OCI-LY7 (cell line): ENCODE data around the gene NTMT1. TPM values are rescaled to one million over a fixed set of nuclear protein-coding genes. Genes with fewer than 3 reads are reported as not detected.

ENCODE experiments used
- BruUV-seq: library from RNA; stranded (reverse); fragments of 400-500 nt; replicated peaks from 2 replicates; lab custom pipeline; 2021; lab: Mats Ljungman, UMichigan
- CTCF ChIA-PET: fragments of 300-600 bp; sonication (Branson Sonifier 250); formaldehyde crosslinking; loops from one replicate; lab custom pipeline; 2022; ENCODE audit warnings: antibody characterized with exemption; ENCODE audit not compliant: unreplicated experiment; lab: Charles Lee
- POLR2A ChIA-PET: fragments of 300-600 bp; sonication (Branson Sonifier 250); formaldehyde crosslinking; loops from one replicate; lab custom pipeline; 2022; ENCODE audit warnings: antibody characterized with exemption; lab: Charles Lee
- DNase-seq: peaks from one replicate; pipeline ENCODE4 v3.0.0-alpha.2; 2015; ENCODE audit warnings: low spot score
- H2AFZ ChIP-seq: fragments of 200-600 bp; sonication (generic), shearing (Covaris generic); 2 replicates; pipeline ENCODE4 v1.6.1; 2014; ENCODE audit warnings: mild to moderate bottlenecking, antibody characterized with exemption, low read length, moderate library complexity
- H3K27ac ChIP-seq: fragments of 200-600 bp; sonication (generic); 2 replicates; pipeline ENCODE4 v1.5.1; 2014; ENCODE audit warnings: mixed run types, low read depth, mild to moderate bottlenecking, moderate library complexity, low read length, inconsistent platforms; ENCODE audit not compliant: poor library complexity, severe bottlenecking
- H3K36me3 ChIP-seq: fragments of 200-600 bp; sonication (generic); 2 replicates; pipeline ENCODE4 v1.6.1; 2014; ENCODE audit warnings: mild to moderate bottlenecking, antibody characterized with exemption, low read length, moderate library complexity, mixed read lengths; ENCODE audit not compliant: insufficient read depth
- H3K4me1 ChIP-seq: fragments of 200-600 bp; sonication (generic); 2 replicates; pipeline ENCODE4 v1.5.1; 2014; ENCODE audit warnings: mild to moderate bottlenecking, low read length; ENCODE audit not compliant: insufficient read depth, poor library complexity, severe bottlenecking
- H3K4me2 ChIP-seq: fragments of 200-600 bp; sonication (generic); 2 replicates; pipeline ENCODE4 v1.6.1; 2014; ENCODE audit warnings: mild to moderate bottlenecking, low read length
- H3K4me3 ChIP-seq: fragments of 200-600 bp; sonication (generic); 2 replicates; pipeline ENCODE4 v1.5.1; 2014; ENCODE audit warnings: mild to moderate bottlenecking, low read depth, low read length; ENCODE audit not compliant: poor library complexity, severe bottlenecking
- H3K79me2 ChIP-seq: fragments of 200-600 bp; sonication (generic); 2 replicates; pipeline ENCODE4 v1.6.1; 2016; ENCODE audit warnings: low read depth, mild to moderate bottlenecking, low read length, moderate library complexity, mixed read lengths; ENCODE audit not compliant: insufficient read depth
- H3K9me2 ChIP-seq: fragments of 200-600 bp; sonication (generic); 2 replicates; pipeline ENCODE4 v1.6.1; 2016; ENCODE audit warnings: mild to moderate bottlenecking, low read length, mixed read lengths; ENCODE audit not compliant: insufficient read depth
- H3K9me3 ChIP-seq: fragments of 200-600 bp; sonication (generic); 2 replicates; pipeline ENCODE4 v1.6.1; 2014; ENCODE audit warnings: mild to moderate bottlenecking, mixed run types, low read length, mixed read lengths
- H4K20me1 ChIP-seq: fragments of 200-600 bp; sonication (generic); 2 replicates; pipeline ENCODE4 v1.6.1; 2014; ENCODE audit warnings: mild to moderate bottlenecking, antibody characterized with exemption, low read length, moderate library complexity, mixed read lengths; ENCODE audit not compliant: insufficient read depth
- EZH2phosphoT487 ChIP-seq: fragments of 200-600 bp; sonication (generic); IDR thresholded peaks from 2 replicates; pipeline ENCODE4 v1.6.1; 2018; ENCODE audit warnings: low read depth, borderline replicate concordance, mild to moderate bottlenecking, mixed run types, antibody characterized with exemption, low read length, moderate library complexity, mixed read lengths
- intact Hi-C: fragments of 100-400 bp; cut with micrococcal nuclease; formaldehyde crosslinking; loops from one replicate; pipeline ENCODE4 v1.10.0; 2022; ENCODE audit not compliant: unreplicated experiment
- total RNA-seq, 2 experiments: library from RNA; depleted of rRNA in 1 of 2; stranded (reverse); fragments of >200 nt in 1 of 2; shearing (Covaris generic) in 1 of 2; gene quantifications; 2 replicates each; pipeline ENCODE4 v1.2.3, GENCODE V29; 2014 to 2022
- TF ChIP-seq, protein P1 (sequence below): fragments of 200-600 bp; sonication (generic); conservative IDR thresholded peaks from 2 replicates; pipeline ENCODE4 v1.5.1; 2014; ENCODE audit warnings: mild to moderate bottlenecking, antibody characterized with exemption, low read length, moderate library complexity, mixed read lengths

The NTMT1 gene
- total RNA-seq, 2 experiments from 2014 or later: 46.6 to 59.8 TPM

DNA sequence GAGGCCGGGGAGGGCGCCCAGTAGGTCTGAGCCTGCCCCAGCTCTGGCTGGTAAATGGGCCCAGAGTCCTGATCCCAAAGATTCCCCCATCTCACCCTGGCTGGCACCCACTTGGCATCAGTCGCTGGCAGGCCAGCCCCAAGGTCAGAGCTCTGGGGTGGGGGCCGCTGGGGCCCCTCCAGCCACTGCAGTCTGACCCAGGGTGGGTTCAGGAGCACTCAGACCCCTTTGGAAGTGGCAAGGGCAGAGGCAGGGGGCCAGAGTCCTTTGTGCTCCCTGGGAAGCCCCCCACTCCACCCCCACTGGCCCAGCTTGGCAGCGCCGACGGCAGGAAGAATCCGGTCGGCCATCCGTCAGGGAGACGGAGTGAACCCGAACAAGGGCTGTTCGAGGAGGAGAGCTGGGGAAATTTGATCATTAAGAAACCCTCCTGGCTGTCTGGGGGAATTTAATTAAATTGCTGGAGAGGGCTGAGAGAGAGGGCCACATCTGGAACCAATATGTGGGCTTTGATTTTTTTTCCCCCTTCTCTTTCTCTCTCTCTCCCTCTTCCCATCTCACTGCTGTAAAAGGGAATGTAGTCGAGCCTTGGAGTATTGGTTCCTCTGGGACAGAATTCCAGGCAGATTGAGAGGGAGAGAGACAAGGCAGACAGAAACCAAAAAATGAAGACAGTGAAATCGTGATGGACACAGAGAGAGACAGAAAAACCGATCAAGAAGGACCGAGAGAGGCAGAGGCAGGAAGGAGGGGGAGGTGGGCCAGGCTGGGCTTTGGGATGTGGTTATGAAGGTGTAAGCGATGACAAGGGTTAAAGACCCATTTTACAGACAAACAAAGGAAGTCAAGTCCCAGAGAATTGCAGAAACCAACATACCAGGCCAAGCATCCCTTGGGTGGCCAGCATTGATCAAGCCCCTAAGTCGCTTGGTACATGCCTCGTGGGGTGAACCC, 24.0 kb downstream of the NTMT1 start:
- CTCF ChIA-PET: no interaction called here

DNA sequence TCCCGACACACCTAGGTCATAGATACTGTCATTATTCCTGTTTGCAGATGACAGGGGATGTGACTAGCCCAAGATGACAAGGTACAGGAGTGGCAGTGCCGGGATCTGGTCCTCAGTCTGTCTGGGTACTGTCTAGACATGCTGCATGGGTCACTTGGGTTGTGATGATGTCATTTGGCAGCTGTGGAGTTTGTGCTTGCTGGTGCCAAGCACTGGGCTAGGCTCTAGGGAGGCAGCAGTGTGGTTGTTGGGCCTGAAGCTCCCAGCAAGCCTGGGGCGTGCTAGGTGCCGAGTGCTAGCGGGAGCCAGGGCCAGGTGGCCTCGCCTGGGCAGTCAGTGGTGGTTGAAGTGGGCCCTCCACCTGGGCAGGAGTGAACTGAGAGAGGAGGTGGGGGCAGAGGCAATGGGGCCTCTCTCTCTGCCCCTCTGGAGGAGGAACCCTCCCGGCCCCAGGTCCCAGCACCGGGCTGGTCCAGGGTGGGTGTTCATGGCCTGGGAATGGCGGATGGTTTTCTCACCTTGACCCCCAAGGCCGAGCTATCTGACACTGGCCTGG, 24.8 kb downstream of the NTMT1 start:
- Histone ChIP-seq H3K9me2 (no peaks in the 10 kb centered on the region), H3K4me1 (no peaks in the 10 kb centered on the region), H2AFZ (no peak overlapping the region), H3K79me2 (no peaks in the 10 kb centered on the region), H4K20me1 (no peaks in the 10 kb centered on the region), H3K27ac (no peak overlapping the region), H3K4me3 (no peak overlapping the region), H3K36me3 (no peaks in the 10 kb centered on the region), H3K4me2 (no peak overlapping the region), H3K9me3 (no peaks in the 10 kb centered on the region)
- intact Hi-C loops: no loop called here
- ChIA-PET CTCF (no interaction called here), POLR2A (no interaction called here)
- no peak for DNase-seq
- no TSS peak for BruUV-seq
- no peak for TF ChIP-seq EZH2phosphoT487
- TF ChIP-seq, protein P1, sequence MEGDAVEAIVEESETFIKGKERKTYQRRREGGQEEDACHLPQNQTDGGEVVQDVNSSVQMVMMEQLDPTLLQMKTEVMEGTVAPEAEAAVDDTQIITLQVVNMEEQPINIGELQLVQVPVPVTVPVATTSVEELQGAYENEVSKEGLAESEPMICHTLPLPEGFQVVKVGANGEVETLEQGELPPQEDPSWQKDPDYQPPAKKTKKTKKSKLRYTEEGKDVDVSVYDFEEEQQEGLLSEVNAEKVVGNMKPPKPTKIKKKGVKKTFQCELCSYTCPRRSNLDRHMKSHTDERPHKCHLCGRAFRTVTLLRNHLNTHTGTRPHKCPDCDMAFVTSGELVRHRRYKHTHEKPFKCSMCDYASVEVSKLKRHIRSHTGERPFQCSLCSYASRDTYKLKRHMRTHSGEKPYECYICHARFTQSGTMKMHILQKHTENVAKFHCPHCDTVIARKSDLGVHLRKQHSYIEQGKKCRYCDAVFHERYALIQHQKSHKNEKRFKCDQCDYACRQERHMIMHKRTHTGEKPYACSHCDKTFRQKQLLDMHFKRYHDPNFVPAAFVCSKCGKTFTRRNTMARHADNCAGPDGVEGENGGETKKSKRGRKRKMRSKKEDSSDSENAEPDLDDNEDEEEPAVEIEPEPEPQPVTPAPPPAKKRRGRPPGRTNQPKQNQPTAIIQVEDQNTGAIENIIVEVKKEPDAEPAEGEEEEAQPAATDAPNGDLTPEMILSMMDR: no peak

More for the DNA sequence above, 24.0 kb downstream of the NTMT1 start:
- no peak overlapping the region for H3K4me2 ChIP-seq
- H3K4me3 ChIP-seq: no peak overlapping the region
- no peaks in the 10 kb centered on the region for H3K36me3 ChIP-seq
- intact Hi-C loops: no loop called here
- no peaks in the 10 kb centered on the region for H3K9me2 ChIP-seq
- H3K9me3 ChIP-seq: no peaks in the 10 kb centered on the region
- no peaks in the 10 kb centered on the region for H4K20me1 ChIP-seq
- H3K27ac ChIP-seq: no peak overlapping the region
- BruUV-seq: no TSS peak
- no peaks in the 10 kb centered on the region for H3K4me1 ChIP-seq
- POLR2A ChIA-PET: no interaction called here
- DNase-seq: no peak
- no peaks in the 10 kb centered on the region for H3K79me2 ChIP-seq
- no peak overlapping the region for H2AFZ ChIP-seq
- no peak for TF ChIP-seq EZH2phosphoT487
- TF ChIP-seq, protein P1: no peak
